Vagina (tissue), 2 donors: ENCODE results near the gene ADGRG6.

Experiments
- POLR2A ChIP-seq, 2 donors: fragments of 450-650 bp; IDR thresholded peaks; one replicate each; pipeline ENCODE4 v1.6.1; 2017; ENCODE audit warnings: antibody characterized with exemption in 2 of 2, mild to moderate bottlenecking in 2 of 2, moderate library complexity in 2 of 2
- TF ChIP-seq, protein P1 (sequence below), 3 experiments: fragments of 450-650 bp in 2 of 3; fragments of 200-600 bp in 1 of 3; sonication (generic) in 1 of 3; IDR thresholded peaks; one replicate each; pipeline ENCODE4 v1.5.1; 2017 to 2019; ENCODE audit warnings: antibody characterized with exemption in 3 of 3, mild to moderate bottlenecking in 2 of 3, moderate library complexity in 2 of 3

DNA sequence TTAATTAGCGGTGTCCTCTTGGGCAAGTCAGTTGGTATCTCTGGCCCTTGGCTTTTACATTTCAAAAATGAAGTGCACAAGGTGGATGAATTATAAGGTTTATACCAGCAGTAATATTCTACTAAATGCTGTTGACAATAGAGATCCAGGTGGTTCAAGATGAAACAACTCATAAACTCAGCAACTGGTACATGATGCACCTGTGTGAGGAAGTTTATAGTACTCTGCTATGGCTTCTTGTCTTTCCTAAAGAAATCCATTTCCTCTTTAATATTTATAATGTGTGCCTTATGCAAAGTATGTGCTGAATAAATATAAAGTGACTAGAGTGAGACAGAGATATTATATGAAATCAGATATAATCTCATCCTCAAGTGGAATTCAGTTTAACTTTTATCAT, 48.5 kb downstream of the ADGRG6 start:
- TF ChIP-seq, protein P1, sequence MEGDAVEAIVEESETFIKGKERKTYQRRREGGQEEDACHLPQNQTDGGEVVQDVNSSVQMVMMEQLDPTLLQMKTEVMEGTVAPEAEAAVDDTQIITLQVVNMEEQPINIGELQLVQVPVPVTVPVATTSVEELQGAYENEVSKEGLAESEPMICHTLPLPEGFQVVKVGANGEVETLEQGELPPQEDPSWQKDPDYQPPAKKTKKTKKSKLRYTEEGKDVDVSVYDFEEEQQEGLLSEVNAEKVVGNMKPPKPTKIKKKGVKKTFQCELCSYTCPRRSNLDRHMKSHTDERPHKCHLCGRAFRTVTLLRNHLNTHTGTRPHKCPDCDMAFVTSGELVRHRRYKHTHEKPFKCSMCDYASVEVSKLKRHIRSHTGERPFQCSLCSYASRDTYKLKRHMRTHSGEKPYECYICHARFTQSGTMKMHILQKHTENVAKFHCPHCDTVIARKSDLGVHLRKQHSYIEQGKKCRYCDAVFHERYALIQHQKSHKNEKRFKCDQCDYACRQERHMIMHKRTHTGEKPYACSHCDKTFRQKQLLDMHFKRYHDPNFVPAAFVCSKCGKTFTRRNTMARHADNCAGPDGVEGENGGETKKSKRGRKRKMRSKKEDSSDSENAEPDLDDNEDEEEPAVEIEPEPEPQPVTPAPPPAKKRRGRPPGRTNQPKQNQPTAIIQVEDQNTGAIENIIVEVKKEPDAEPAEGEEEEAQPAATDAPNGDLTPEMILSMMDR (IDR thresholded peaks at IDR 0.05) = no peak
- TF ChIP-seq POLR2A (IDR thresholded peaks at IDR 0.05) = no peak
